ENCODE results near the gene CTRB1.

The CTRB1 gene

GRCh38 chr16:75218256-75219076 lies at the start of gene CTRB1:
TSS of gene CTRB1 (plus strand) at chr16:75218988. CDS start at chr16:75219008, 20 bp downstream.
- no peak for DNase-seq

- DNase-seq = no peak
Observed at GRCh38 chr16:75169899-75170405, 48.8 kb upstream of the CTRB1 start.

GRCh38 chr16:75172578-75172977 lies 46.2 kb upstream of the CTRB1 start:
- DNase-seq = no peak

GRCh38 chr16:75175074-75175473 lies 43.7 kb upstream of the CTRB1 start:
- DNase-seq = no peak

- DNase-seq = no peak
Observed at GRCh38 chr16:75176926-75177325, 41.9 kb upstream of the CTRB1 start.

GRCh38 chr16:75179208-75179607 lies 39.6 kb upstream of the CTRB1 start:
- DNase-seq = no peak

GRCh38 chr16:75181630-75182029 lies 37.2 kb upstream of the CTRB1 start:
- DNase-seq = no peak

- DNase-seq = no peak
Observed at GRCh38 chr16:75188832-75189477, 29.8 kb upstream of the CTRB1 start.

GRCh38 chr16:75189638-75190245 lies 29.0 kb upstream of the CTRB1 start:
- DNase-seq = no peak

GRCh38 chr16:75192606-75193264 lies 26.1 kb upstream of the CTRB1 start:
- DNase-seq = no peak

- DNase-seq = no peak
Observed at GRCh38 chr16:75193265-75193650, 25.5 kb upstream of the CTRB1 start.

- DNase-seq = no peak
Observed at GRCh38 chr16:75193730-75194444, 24.9 kb upstream of the CTRB1 start.

- no peak for DNase-seq
Observed at GRCh38 chr16:75195811-75196790, 22.7 kb upstream of the CTRB1 start.

GRCh38 chr16:75196836-75197235 lies 22.0 kb upstream of the CTRB1 start:
- no peak for DNase-seq

GRCh38 chr16:75197522-75198134 lies 21.2 kb upstream of the CTRB1 start:
- DNase-seq = no peak

- no peak for DNase-seq
Observed at GRCh38 chr16:75198135-75198600, 20.6 kb upstream of the CTRB1 start.

GRCh38 chr16:75202069-75202590 lies 16.7 kb upstream of the CTRB1 start:
- DNase-seq = no peak

GRCh38 chr16:75203096-75203495 lies 15.7 kb upstream of the CTRB1 start:
- DNase-seq = no peak

- DNase-seq = no peak
Observed at GRCh38 chr16:75203667-75204409, 14.9 kb upstream of the CTRB1 start.

- DNase-seq = no peak
Observed at GRCh38 chr16:75204410-75204758, 14.4 kb upstream of the CTRB1 start.

All from stimulated activated naive CD4-positive, alpha-beta T cell (primary cell).